Stimulated activated CD8-positive, alpha-beta memory T cell treated with anti-CD3 and anti-CD28 coated beads, Interleukin-4, amount 100 ng/mL, for 48 hours (primary cell): ENCODE results near the gene NR2F1.
"Not testable (repeated sequence)": the region's sequence is repeated elsewhere in the genome, so short reads cannot be mapped to it uniquely, and the experiment has no call there.

ENCODE experiments used
- DNase-seq: peaks from one replicate; pipeline ENCODE4 v3.0.0-alpha.2; 2020

The NR2F1 gene

DNA sequence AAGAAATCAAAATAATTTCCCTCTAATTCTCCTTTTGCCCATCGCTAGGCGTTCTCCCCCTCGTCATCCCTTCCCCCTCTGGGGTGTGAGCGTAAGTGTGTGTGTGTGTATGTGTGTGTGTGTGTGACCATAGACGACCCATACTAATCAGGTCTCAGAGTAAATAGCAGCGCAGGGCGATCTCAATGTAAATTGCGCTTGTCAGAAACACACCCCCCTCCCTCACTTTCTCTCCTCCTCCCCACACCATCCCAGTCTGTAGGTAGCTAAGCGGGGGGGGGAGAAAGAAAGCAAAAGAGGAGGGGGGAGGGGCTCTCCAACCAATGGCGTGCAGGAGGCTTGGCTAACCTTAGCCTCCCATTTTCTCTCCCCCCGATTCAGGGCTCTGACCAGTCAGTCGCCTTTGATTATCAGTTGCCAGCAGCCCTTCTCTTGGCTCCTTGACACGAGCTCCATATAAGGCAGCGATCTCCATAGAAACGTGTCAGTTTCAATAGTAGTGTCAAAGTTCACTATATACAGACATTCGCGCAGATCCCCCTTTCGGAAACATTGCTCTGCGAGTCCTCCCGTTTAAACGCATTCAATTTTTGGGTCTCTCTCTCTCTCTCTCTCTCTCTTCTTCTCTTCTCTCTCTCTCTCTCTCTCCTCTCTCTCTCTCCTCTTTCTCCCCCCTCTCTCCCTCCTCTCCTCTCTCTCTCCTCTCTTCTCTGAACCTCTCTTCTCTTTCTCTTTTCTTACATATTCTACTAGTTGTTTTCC, at the start of gene NR2F1:
Gene NR2F1, plus strand, starts transcription at position 546 of the 762 bp plus-strand sequence. CDS start 1,802 bp downstream, outside the sequence.
- DNase-seq: no peak

DNA sequence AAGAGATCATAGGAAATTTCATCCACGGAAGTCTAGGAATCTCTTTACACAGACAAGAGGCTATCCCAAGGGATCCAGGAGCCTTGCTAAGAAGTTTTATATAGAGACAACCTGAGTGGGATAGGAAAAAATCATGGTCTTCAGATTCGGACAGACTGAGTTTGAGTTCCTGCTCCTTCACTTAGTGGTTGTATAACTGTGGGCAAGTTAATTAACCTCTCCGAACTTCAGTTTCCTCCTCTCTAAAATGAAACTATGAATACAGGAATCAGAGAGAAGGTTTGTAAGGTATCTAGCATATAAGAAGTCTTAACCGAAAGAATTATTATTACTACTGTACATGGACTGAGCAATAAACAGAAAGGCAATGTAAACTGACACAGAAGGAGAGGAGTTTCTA, 37.1 kb upstream of the NR2F1 start:
- DNase-seq: no peak

DNA sequence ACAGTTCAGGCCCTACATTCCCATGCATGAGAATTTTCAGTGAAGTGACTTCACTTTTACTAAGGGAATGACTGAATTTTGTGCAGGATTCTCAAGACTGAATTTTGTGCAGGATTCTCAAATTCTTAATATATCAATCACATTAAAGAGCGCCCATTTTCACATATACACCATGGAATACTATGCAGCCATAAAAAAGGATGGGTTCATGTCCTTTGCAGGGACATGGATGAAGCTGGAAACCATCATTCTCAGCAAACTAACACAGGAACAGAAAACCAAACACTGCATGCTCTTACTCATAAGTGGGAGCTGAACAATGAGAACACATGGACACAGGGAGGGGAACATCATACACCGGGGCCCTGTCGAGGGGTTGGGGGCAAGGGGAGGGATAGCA, 33.4 kb upstream of the NR2F1 start:
- not testable (repeated sequence) for DNase-seq

DNA sequence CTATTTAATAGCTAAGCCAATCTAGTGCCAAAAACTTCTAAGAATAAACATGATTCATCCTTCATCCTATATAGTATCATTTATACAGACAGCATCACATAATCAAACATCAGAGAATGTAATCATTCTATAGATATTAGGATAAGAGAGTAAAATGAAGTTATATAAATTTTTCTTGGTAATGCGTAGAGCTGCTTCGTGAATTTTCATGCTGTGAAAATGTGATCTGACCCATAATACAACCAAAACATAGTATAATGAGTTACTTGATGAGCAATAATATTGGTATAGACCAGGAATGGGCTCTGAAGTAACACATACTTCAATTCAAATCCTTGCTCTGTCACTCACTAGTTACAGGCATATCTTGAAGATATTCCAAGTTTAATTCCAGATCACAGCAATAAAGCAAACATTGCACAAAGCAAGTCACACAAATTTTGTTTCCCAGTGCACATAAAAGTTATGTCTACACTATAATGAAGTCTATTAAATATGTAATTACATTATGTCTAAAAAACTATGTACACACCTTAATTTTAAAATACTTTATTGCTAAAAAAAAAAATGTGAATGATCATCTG, 25.9 kb upstream of the NR2F1 start:
- no peak for DNase-seq

DNA sequence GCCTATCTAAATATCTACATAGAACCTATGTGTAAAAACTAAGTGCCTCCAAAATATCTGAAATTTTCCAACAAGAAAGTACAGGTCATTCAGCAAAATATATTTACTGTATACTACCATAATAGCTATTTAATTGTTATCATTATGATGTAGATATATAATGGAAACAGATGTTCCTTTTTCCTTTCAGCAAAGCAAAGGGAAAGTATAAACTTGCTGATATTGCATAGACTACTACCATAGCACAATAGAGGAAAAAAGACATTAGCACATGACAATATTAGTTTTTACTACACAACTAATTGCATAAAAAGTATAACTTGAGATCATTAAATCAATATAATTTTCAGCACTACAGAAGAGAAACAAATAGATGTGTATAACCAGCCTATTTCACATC, 16.9 kb upstream of the NR2F1 start:
- no peak for DNase-seq

DNA sequence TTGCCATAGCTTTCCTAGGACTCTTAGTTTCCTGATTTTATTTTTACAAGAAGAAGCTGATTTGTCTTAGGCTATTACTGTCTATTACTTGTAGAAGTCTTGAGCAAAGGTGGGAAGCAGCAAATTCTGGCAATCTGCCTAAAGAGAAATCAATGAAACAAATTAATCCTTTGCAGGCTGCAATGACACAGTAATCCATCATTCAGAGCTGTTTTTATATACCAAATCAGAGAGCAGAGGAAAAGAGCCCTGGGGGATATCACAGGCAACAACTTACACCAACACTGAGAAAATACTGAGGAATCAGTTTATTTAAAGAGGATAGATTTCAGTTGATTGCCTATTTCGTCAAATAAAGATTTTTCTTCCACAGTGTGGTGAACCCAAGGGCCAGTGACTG, 15.6 kb upstream of the NR2F1 start:
- DNase-seq: no peak

DNA sequence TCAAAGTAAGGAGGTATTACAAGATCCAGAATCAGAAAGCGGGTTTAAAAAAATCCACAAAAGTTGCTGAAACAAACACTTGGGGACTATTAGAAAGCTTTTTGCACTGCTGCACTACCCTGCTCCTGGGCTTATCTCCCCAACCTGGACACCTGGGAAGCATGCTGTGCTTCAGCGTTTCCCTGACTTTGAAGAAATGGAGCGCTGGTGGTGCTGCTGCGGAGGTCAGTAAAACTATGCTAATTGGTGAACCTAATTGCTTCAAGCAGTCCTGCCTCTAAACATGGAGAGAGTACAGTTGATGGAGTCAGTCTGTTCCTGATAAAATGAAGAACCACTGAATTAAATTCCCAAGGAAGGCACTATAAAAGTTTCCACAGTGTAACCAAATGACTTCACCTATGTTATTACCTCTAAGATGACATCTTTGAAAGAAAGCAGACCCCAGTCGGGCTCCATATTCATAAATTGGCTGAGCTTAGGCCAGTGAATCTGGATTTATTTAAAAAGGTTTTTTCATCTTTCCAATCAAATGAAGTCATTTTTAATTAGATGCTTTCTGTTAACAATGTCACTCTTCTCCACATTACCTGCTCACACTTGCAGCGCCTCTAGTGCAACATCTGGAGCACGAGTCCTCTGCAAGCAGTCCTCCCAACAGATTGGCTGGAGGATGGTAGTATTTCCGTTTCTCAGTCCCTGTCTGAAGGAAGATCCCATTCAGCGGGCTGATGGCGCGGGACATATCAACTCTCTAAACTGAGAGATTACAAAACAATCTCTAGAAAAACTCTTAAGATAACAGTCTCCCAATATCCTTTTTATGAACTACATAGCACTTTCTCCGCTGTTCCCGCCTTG, 13.5 kb upstream of the NR2F1 start:
- no peak for DNase-seq

DNA sequence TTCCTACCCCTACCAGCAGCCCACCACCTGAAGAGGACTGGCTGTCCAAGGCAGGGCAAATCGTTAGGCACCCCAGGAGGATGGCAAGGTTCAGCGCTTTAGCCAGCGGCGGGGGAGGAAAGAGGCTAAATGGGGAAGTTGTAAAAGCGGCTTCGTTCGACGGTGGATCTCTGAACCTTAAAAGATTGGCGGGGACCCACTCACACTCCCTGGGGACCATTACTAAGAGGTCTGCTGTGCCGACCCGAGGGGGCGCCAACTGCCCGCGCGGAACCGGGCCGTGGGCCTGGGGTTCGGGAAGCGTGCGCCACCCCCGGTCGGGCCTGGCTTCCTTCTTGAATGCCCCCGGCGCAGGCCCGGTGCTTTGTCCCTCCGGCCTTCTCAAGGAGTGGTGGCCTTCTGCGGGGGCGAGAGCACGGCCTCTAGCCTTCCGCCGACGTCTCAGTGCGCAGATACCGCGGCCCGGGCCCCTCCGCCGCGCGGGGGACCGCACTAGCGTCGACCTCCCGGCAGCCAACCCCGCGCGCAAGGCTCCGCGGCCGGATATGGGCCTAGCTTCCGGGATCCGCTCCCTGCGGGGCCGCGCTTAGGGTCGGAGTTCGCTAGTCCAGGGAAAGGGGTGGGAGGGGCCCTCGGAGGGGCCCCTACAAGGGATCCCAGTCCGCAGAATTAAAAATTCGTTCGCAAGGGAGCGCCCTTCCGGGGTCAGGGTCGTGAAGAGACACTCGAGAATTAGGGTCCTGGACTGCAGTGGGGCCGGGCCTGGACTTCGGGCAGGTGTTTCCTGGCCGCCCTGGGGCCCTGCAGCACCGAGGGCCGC, 12.5 kb upstream of the NR2F1 start:
- peak; percentile 35 for DNase-seq

DNA sequence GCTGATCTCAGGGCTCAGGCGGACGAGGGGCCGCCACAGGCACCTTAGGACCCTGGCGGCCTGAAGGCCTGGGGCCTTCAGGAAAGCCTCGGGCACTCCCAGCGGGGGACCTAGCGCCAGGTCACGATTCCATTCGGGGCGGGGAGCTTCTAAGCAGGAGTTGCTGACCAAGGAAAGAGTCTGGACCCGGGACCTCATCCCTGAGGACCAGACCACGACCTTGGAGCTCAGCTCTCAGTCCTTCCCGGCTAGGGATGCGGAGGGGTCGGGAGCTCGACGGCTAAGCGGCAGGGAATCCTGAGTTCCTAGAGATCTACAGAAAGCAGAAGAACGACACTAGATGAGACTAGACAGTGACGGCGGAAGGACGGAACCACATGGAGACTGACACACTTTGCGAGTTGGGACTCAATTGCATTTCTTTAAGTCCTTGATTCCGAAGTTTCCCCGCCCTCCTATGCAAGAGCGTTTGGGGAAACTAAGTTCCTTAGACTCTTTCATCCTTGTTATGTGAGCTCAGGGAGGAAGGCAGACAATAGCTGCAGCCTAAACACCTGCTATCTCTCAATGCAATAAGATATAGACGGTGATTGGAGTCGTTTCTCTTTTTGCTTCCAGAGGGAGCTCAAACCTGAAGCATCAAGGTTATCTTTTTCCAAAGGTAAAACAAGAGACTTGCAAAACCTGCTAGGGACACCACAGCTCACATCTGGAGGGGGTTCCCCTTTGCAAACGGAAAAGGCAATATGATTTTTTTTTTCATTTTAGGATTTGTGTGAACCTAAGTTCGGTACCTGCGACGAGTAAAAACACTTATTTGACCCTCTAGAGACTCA, 11.7 kb upstream of the NR2F1 start:
- no peak for DNase-seq

DNA sequence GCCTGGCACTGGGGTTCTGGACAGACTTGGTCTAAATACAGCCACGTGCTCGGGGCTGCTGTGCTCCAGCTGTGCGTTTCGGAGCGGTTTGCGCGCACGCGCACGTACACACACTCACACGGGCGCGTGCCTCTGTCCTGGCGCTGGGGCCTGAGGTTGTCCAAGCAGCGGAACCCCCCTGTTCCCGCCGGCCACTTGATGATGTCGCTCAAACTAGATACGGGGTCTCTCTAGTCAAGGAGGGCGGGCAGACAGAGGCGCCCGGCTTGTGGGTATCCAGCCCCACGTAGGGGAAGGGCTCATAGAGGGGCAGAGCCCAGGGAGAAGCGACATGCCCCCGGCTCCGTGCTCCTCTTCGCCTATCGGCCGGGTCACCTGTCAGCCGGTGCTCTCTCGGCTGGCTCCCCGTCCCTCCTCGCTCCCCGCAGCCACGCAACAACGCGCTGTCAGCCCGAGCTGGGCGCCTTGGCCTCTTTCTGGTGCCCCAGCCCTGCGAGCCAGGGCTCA, 10.9 kb upstream of the NR2F1 start:
- DNase-seq: no peak

DNA sequence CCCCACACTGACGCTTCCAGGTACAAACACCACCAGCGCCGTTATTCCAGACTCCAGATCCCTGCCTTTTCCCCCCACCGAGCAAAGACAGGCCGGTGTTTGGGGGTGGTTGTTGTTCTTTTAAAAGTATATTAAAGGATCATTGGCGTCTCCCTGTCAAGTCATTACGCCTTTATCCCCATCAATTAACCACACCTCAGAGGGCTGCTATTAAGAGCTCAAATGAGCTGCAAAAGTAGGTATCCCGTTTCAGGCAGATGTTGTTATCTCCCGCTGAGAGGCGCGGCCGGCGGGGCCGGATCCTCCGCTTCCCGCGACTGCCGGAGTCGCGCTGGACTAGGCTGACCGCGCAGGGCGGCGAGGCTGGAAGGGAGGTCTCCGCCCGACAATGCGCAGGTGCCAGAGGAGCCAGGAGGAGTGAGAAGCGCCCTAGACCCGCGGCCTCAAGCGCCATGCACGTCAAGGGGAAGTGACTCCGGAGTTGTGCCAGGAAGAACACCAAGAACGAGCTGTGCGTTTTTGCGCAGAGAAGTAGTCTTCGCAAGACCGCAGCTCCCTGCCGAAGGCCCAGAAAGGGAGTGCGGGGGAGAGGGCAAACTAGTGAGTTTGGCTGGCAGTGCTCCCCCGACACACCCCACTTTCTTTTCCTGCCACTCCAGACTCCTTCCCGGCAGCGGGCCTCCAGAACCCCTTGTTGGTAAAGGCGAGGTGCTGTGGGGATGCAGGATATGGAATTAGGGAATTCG, 10.2 kb upstream of the NR2F1 start:
- no peak for DNase-seq

DNA sequence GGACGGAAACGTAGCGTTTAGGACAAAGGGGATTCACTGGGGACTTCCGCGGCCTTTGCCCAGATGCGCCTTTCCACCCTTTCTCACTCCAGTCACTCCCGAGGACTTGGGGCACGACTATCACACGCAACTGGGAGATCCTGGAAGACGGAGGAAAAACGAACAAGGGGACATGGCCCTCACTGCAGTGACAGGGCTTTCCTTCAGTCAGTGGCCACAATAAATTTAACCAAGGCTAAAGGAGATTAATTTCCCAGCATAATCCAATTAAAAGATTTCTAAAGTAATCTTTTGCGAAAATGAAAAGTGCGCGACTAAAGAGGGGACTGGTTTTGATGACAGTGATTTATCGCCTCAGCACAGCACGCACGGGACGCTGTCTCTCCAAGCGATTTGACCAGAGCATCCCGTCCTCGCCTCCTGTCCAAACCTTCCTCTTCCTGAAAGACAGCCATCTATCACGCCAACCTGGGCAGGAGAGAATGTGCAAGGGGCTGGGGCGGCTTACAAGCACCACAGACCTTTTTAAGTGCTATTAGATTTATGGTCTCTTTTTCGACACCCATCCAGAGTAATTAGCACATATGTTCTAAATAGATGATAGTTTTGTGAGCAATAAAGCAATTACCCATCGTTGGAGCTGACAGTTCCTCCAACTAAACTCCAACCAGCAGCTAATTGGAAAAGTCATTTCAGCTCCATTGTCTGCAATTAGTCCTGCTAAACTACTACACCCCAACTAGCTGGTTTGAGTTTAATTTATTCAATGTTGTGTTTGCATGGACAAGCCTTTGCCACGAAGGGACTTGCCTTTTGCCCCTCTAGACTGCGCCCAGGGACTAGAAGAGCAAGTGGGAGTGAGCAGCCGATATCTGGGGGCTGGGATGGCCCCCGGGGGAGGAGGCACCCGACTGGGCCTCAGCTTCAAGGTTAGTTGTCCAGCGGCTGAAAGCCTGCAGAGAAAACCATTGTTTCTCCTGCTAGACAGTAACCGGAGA, 9.4 kb upstream of the NR2F1 start:
- DNase-seq: no peak

DNA sequence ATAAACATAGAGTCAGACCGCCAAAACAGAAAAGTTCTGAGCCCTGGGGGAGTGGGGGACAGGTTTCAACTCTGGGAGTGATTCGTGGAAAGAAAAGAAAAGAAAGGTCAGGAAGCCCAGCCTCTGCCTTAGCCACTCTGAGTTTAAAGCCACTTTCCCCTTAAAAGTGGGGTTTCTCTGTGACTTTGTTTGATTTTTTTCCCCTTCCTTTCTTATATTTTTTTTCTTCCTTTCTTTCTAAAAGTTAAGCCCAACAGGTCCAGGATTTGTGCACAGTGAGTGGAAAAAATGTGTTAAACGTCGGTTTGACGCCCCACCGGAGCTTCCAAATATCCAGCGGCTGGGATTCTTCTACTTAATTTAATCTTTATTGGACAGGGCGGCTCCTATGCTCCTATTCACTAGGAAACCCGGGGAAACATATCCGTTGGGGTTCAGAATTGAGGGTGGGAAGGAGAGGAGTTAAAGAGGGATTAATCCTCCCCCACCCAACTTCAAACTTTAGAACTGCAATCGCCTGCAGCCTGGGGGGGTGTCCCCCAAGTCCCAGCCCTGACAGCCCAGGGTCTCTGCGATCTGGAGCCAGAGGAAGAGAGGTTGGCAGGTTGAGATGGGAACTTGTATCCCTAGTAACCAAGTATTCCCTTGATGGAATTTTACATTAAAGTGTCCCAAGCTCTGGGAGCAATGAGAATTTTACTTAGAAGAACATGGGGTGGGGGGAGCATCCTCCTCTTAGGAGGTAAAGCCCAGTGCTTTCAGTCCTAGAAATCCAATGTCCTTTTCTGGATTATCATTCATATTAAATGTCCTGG, 8.3 kb upstream of the NR2F1 start:
- no peak for DNase-seq

DNA sequence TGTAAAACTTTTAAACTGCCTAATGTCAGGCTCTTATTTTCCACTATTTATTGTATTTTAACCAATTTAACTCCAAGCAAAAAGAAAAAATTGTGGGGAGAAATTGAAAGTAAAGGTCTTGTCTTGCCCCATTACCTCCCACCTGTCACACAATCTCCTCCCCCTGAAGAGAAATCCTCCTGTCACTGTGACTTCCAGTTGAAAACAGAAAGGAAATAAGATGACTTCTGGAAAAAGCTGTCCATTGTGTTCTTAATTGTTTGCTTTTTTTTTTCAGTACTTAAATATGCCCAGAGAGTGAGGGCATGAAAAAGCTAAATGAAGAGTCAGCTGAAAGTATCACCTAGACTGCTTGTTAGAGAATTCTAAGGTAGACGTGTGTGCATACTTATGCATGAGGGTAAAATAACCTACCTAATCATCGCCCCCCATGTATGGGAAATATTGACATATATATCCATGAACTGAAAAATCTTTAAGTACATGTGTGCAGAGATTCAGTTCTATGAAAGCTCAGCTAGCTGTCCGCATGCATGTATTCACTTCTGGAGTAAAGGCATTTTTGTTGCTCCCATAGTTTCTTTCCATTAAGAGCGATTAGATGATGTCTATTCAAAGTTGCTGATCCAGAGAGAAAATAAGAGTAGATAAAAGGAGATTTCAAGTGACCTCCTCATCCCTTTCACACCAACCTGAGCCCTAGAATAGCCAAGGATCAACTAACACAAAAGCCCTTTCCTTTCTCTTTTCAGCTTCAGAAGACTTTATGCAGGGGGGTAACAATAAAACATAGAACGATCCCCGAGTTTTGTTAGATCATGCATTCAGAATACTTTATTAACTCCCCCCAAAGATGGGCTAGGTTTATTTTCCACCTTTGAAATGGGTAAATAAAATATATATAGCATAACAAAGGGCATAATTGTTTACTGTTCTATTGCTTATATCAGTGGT, 7.3 kb upstream of the NR2F1 start:
- DNase-seq: no peak

DNA sequence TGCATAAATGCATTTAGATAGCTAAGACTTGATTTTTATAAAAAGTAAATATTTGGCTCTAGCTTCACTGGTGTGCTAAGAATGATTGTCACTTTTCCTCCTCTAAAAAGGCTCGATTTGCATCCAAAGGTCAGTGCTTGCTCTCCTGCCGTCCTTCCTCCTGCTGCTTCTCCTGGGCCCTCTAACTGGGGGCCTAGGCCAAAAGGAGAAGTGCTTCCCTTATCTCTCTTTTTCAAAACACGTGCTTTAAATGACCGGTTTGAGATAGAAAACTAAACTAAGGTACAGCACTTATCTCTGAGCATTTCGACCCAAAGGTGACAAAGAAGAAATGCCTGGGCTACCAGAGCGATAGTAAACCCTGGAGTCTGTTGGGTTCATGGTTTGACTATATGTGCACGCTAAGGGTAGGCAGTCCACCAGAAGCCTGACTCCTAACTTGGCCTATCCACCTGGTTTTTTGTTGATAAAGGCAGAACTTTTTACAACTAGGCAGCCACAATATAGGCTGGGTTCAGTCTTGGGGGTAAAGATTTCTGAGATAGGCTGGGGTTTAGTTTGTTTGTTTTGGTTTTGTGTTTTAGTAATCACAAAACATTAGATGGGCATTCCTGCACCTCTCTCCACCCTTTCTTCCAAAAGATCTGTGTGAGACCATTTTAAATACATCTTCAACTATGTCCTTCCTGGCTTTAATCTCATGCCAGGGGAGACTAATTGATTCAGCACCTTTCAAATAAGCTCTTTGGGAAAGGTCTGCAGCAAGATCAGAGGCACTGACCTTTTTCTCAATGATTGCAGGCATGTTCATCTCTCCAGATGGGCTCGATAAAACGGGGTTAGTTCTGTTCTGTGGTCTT, 5.8 kb upstream of the NR2F1 start:
- DNase-seq: no peak
